ENCODE measurements around the gene PIBF1.

Gene PIBF1

DNA sequence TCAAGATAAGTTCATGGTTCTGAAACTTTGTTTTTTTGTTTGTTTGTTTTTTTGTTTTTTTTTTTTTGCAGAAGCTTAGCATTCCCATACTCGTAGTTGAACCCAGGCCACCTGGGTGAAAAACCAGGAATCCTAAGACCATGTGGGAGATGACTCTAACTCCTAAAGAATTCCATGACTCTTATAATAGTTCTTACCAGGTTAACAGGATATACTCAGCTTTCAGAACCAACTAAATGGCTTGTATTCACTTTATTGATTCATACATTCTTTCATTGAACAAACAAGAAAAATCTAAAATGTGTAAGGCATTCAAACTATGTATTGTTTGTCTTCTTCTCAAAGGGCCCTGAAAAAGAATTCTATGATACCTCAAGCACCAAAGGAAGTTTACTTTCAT, 236.4 kb downstream of the PIBF1 start:
- Histone ChIP-seq H3K9me3 (no peaks in the 10 kb centered on the region), H3K36me3 (no peaks in the 10 kb centered on the region), H3K27me3 (no peaks in the 10 kb centered on the region), H3K4me3 (ENCODE audit: low read depth, low read length) (no peak overlapping the region), H3K4me1 (no peaks in the 10 kb centered on the region)
- DNase-seq, result no peak
- TF ChIP-seq CTCF (IDR thresholded peaks at IDR 0.05; ENCODE audit: low read depth, low read length), result no peak

GRCh38 chr13:73025217-73026012, 243.5 kb downstream of the PIBF1 start:
- no peaks in the 10 kb centered on the region for H3K9me3 ChIP-seq
- no peak overlapping the region for H3K4me3 ChIP-seq (ENCODE audit: low read depth, low read length)
- DNase-seq, result no peak
- H3K4me1 ChIP-seq, result no peaks in the 10 kb centered on the region
- TF ChIP-seq CTCF (IDR thresholded peaks at IDR 0.05; ENCODE audit: low read depth, low read length), result no peak
- no peaks in the 10 kb centered on the region for H3K27me3 ChIP-seq
- H3K36me3 ChIP-seq, result no peaks in the 10 kb centered on the region

- no peaks in the 10 kb centered on the region for H3K4me1 ChIP-seq
- H3K27me3 ChIP-seq, result no peaks in the 10 kb centered on the region
- no peak overlapping the region for H3K4me3 ChIP-seq (ENCODE audit: low read depth, low read length)
- no peaks in the 10 kb centered on the region for H3K9me3 ChIP-seq
- DNase-seq, result no peak
- TF ChIP-seq CTCF (IDR thresholded peaks at IDR 0.05; ENCODE audit: low read depth, low read length), result no peak
- no peaks in the 10 kb centered on the region for H3K36me3 ChIP-seq
These were observed 253.0 kb downstream of the PIBF1 start for GRCh38 chr13:73034901-73035300.

DNA sequence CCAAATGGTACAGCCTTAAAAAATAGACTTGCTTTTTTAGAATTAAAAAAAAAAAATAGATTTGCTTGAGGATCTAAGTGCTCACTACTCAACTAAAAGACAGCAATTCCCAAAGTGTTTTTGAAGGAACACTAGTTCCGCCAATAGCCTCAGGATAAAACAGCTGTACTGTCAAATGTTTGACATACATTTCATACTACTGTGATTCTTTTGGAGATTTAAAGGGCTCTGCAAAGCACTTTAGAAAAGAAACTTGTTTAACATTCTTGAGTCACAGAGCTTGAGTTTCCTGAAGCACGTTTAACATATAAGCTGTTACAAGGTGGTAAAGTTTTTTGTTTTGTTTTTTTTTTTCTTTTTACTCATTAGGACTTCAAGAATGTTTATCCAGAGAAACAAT, 253.7 kb downstream of the PIBF1 start:
- Histone ChIP-seq H3K36me3 (no peaks in the 10 kb centered on the region), H3K9me3 (no peaks in the 10 kb centered on the region), H3K27me3 (no peaks in the 10 kb centered on the region), H3K4me3 (ENCODE audit: low read depth, low read length) (no peak overlapping the region), H3K4me1 (no peaks in the 10 kb centered on the region)
- DNase-seq, result no peak
- no peak for TF ChIP-seq CTCF (IDR thresholded peaks at IDR 0.05; ENCODE audit: low read depth, low read length)

DNA sequence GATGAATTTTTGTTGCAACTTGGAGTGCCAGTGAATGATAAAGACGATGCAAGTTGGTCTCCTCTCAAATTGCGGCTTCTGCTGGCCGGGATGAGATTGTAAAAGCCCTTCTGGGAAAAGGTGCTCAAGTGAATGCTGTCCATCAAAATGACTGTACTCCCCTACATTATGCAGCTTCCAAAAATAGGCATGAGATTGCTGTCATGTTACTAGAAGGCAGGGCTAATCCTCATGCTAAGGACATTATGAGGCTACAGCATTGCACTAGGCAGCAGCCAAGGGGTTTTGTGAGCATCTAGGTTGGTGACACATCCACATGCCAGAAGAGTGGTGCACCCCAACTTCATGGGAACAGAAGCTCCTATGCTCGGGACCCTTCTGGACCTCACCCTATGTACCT, 254.6 kb downstream of the PIBF1 start:
- DNase-seq, result no peak
- no peaks in the 10 kb centered on the region for H3K4me1 ChIP-seq
- no peak for TF ChIP-seq CTCF (IDR thresholded peaks at IDR 0.05; ENCODE audit: low read depth, low read length)

GRCh38 chr13:73038064-73038463, 256.1 kb downstream of the PIBF1 start:
- Histone ChIP-seq H3K4me3 (ENCODE audit: low read depth, low read length) (no peak overlapping the region), H3K27me3 (no peaks in the 10 kb centered on the region), H3K36me3 (no peaks in the 10 kb centered on the region), H3K9me3 (no peaks in the 10 kb centered on the region), H3K4me1 (no peaks in the 10 kb centered on the region)
- no peak for TF ChIP-seq CTCF (IDR thresholded peaks at IDR 0.05; ENCODE audit: low read depth, low read length)
- no peak for DNase-seq

More for the DNA sequence above, 254.6 kb downstream of the PIBF1 start:
- Histone ChIP-seq H3K27me3 (no peaks in the 10 kb centered on the region), H3K4me3 (ENCODE audit: low read depth, low read length) (no peak overlapping the region), H3K9me3 (no peaks in the 10 kb centered on the region), H3K36me3 (no peaks in the 10 kb centered on the region)

All from BE2C (cell line).